GM18526 (cell line): ENCODE data around the gene RHD.

Source experiments
- POLR2A ChIP-seq: IDR thresholded peaks from 3 replicates; pipeline ENCODE4 v1.6.1; 2011; ENCODE audit not compliant: insufficient read length; ENCODE audit errors: extremely low read depth

Gene RHD

DNA sequence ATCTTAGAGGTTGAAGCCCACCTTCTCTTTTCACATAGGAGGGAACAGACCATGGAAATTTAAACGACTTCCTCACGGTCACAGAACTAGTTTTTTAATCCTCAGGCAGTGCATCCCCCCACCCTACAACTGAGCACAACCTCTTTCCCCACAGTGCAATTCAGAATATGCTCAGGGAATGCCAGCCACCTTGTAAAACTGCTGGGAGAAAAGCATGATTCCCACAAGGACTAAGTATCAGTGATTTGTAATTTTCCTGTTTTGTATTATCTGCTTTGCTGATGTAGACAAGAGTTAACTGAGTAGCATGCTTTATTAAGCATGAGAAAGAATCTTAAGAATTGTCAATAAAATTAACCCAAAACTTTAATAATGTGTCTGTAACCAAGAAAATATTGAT is 89.6 kb downstream of the RHD start:
- no peak for TF ChIP-seq POLR2A

DNA sequence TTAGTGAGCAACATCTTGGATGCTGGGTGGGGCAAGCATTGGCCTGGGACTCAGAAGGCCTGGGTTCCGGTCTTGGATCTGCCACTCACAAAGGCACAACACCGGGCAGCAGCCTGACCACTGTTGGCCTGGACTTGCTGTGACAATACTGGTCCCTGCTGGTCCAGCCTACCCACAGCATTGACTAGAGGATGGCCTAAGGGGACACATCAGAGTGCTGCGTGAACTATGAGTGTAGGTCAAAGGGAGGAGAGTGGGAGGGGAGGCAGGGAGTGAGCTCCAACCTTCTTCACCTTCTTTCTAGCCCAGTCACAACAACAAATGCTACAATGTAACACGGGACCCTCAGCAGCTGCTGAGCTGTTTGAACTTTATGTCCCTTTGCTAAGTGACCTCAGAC is 96.9 kb downstream of the RHD start:
- TF ChIP-seq POLR2A: no peak
